ENCODE measurements around the gene ATP6AP1. TPM values are rescaled to one million over a fixed set of nuclear protein-coding genes. Genes with fewer than 3 reads are reported as not detected.

ATP6AP1 gene
- total and polyA plus RNA-seq, 9 of the 15 experiments (the other 6 are each of a cell fraction or from before 2014, with no cell fraction given) = 8.3 to 90.5 (median 52.9) TPM

DNA sequence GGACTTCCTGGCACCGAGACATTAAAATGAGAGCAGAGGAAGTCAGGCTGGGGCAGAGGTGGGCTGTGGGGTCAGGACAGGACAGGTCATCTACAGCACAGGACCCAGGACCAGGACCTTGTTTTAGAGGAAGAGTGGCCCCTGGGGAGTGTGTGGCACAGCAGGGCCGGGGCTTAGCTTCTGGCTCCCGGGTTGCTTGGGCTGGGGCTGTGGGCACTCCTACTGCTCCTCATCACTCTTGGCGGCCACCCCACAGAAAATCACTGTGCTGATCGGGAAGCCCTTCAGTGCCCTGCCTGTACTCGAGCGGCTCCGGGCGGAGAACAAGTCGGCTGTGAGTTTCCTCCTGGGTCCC, 8.1 kb upstream of the ATP6AP1 start:
- no peak overlapping the region for H3K4me3 ChIP-seq
- no peaks in the 10 kb centered on the region for H4K20me1 ChIP-seq (replicated peaks; ENCODE audit: control insufficient read depth, insufficient read depth, low read length)
- intact Hi-C loops (cut with micrococcal nuclease) (no loop called here), in situ Hi-C loops (cut with MboI) (no loop called here)
- peaks cover 0 to 20% of the 10 kb centered on the region in 2 experiments; a peak in 2 of 5 replicates for H3K4me1 ChIP-seq (replicated peaks in 1 of 2; ENCODE audit: control insufficient read depth in 2 of 2, insufficient read depth in 2 of 2, low read length in 2 of 2)
- ATAC-seq (no peak), DNase-seq (ENCODE audit: extremely low read depth in 1 of 4, low spot score in 3 of 4) (no peak), FAIRE-seq (no peak)
- H3K9me1 ChIP-seq (ENCODE audit: control insufficient read depth, insufficient read depth, low read length) = no peaks in the 10 kb centered on the region
- H3K79me2 ChIP-seq (ENCODE audit: control insufficient read depth, insufficient read depth, low read length) = no peaks in the 10 kb centered on the region
- no peaks in the 10 kb centered on the region for H3K9me3 ChIP-seq (replicated peaks; ENCODE audit: control insufficient read depth, insufficient read depth, low read depth, low read length)
- TF ChIP-seq ZNF740 (CRISPR knock-in tag; IDR thresholded peaks at IDR 0.05) = no peak
- TF ChIP-seq ZNF740 (tag; IDR thresholded peaks at IDR 0.05) = no peak
- TF ChIP-seq CREBBP (IDR thresholded peaks at IDR 0.05; ENCODE audit: low read depth, low read length) = no peak
- TF ChIP-seq ETV1 (tag; conservative IDR thresholded peaks at IDR 0.05; ENCODE audit: low read depth) = no peak
- no peak for TF ChIP-seq NFE2 (IDR thresholded peaks at IDR 0.05; ENCODE audit: low read depth)
- no peak for TF ChIP-seq KHSRP (IDR thresholded peaks at IDR 0.05)
- no peak for TF ChIP-seq ZNF140 (CRISPR knock-in tag; IDR thresholded peaks at IDR 0.05)
- TF ChIP-seq ZBTB5 (IDR thresholded peaks at IDR 0.05) = no peak
- TF ChIP-seq TEAD2 (tag; IDR thresholded peaks at IDR 0.05) = no peak
- TF ChIP-seq, protein P1, sequence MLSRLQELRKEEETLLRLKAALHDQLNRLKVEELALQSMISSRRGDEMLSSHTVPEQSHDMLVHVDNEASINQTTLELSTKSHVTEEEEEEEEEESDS (CRISPR knock-in tag; IDR thresholded peaks at IDR 0.05) = no peak
- no peak for TF ChIP-seq PHTF2 (CRISPR knock-in tag; IDR thresholded peaks at IDR 0.05)
- TF ChIP-seq HOXB6 (CRISPR knock-in tag; IDR thresholded peaks at IDR 0.05; ENCODE audit: borderline replicate concordance) = no peak
- no peak overlapping the region for H3K27ac ChIP-seq (ENCODE audit: extremely low read depth, low read depth, low read length)
- peak overlapping the region in 1 of 2 experiments; percentile 74; a peak in 2 of 4 replicates for H3K9ac ChIP-seq (ENCODE audit: insufficient read depth in 1 of 2, low read depth in 2 of 2, low read length in 2 of 2)
- no peaks in the 10 kb centered on the region for H3K36me3 ChIP-seq (ENCODE audit: control insufficient read depth, insufficient read depth, low read length)
- CTCF ChIA-PET (ENCODE audit: low intra/inter-chr PET ratio) = no interaction called here
- no TSS peak for BruUV-seq (replicated peaks)
- no peak overlapping the region for H2AFZ ChIP-seq (ENCODE audit: low read depth, low read length)
- no peaks in the 10 kb centered on the region for H3K27me3 ChIP-seq (ENCODE audit: control insufficient read depth in 2 of 2, insufficient read depth in 2 of 2, low read length in 2 of 2)
- 94% methylated on average over 2 of the region's 10 CpGs for WGBS (ENCODE audit: insufficient coverage, low coverage, missing lambda C conversion rate)
- POLR2A ChIA-PET = interaction anchor here (0.6 to 2.5 kb wide), 5 partner anchors 9 to 94 kb away, joined by 3 to 10 read pairs (median 6); no protein-coding TSS in a partner anchor
- H3K4me2 ChIP-seq (ENCODE audit: insufficient read depth, low read length) = no peak overlapping the region

All from K562 (cell line).